HG03565 (cell line): ENCODE measurements around the gene KLHL13.
"Not testable (repeated sequence)": the region's sequence is repeated elsewhere in the genome, so short reads cannot be mapped to it uniquely, and the experiment has no call there.

Source experiments
- ATAC-seq: cut with Tn5 transposase; IDR thresholded peaks from one replicate; pipeline ENCODE4 v1.9.1; 2021; ENCODE audit warnings: mild to moderate bottlenecking, moderate library complexity; ENCODE audit not compliant: unreplicated experiment

The KLHL13 gene

DNA sequence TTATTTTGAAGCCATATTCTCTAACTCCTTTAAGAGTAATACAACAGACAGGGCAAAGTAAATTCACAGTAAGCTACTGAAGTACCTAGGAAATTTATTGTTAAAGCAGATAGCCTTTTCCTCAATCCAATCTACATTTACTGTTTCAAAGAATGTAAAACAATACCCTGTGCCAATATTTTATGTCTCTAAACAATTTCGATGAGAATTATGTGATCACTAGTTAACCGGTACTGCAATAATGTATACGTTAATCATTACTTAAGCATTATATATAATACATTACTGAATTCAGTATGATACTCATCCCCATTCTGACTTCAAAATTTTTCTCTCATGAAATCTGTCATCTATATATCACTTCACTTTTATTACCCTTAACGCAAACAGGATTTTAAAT is 28.5 kb downstream of the KLHL13 start:
- ATAC-seq: no peak

GRCh38 chrX:118074196-118074595 is 42.4 kb downstream of the KLHL13 start:
- ATAC-seq: no peak

GRCh38 chrX:118066867-118067515 is 49.6 kb downstream of the KLHL13 start:
- no peak for ATAC-seq

- ATAC-seq: peak; percentile 69
Observed at GRCh38 chrX:118062817-118063615, 53.6 kb downstream of the KLHL13 start.

GRCh38 chrX:118062048-118062789 is 54.4 kb downstream of the KLHL13 start:
- peak; percentile 52 for ATAC-seq

DNA sequence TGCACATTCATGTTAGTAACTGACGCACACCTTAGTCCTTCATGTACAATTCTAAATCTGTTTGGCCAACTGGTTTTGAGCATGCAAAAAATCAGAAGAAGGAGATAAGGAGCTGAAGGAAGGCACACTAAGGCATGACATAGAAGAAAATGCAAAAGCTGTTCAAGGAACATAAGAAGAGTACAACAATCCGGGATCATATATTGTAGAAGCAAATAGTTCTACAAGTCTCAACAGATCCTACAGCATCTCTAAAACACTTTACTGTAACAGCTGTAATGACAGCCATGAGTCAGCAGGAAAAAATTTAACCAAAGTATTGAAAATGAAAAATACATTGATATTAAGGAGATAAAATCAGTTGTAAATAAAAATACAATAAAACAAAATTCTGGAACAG is 57.7 kb downstream of the KLHL13 start:
- no peak for ATAC-seq

DNA sequence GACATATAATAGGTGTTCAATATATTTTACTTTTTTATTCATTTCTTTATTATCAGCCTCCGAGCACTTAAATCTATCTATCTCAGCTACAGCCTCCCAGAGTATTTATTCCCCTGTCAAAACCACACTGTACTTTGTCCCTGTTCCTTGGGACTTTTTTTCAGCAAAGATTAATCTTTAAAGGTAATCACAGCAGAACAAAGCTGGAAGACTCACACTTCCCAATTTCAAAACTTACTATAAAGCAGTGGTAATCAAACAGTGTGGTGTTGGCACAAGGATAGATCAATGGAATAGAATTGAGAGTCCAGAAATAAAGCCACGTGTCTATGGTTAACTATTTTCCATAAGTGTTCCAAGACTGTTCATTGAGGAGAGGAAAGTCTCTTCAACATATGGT is 59.7 kb downstream of the KLHL13 start:
- ATAC-seq: no peak

DNA sequence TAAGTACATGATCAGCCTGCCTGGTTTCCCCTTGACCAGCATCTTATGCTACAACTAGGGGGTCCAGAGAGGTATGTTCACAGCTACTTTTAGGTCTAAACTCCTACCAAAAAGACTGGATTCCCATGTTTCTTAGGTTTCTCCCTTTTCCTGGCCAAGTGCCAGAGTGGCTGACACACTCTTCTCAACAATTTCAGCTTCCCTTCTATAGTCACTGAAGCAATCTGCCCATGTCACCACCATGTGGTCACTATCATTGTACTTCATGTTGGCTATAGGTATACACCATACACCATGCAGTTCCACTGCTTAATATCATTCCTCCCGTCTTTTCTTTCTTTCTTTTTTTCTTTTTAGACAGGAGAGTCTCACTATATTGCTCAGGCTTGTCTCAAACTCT is 66.9 kb downstream of the KLHL13 start:
- no peak for ATAC-seq

GRCh38 chrX:118047446-118048186 is 69.0 kb downstream of the KLHL13 start:
- no peak for ATAC-seq

GRCh38 chrX:118039591-118039990 is 77.0 kb downstream of the KLHL13 start:
- ATAC-seq: no peak

DNA sequence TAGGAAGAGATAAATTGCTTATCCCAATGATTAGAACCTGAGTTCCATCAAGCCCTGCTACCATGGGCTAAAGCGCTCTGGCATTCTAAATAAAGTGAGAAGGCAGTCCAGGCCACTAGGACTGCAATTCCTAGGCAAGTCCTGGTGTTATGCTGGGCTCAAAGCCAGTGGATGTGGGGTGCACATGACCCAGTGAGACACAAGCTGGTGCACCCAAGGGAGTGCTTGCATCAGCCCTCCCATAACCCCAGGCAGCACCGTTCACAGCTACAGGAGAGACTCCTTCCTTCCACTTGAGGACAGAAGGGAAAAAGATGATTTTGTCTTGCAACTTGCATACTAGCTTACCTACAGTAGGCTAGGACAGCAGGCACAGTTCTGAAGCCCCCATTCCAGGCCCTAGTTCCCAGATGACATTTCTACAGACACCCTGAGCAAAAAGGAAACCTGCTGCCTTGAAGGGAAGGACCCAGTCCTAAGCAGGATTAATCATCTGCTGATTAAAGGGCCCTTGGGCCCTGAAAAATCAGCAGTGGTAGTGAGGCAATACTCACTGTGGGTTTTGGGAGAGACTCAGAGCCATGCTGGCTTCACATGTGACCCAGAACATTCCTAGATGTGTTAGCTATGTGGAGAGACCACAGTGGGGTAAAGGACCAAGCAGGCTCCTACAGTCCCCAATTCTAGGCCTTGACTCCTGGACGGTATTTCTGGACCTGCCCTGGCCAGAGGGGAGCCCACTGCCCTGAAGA is 77.8 kb downstream of the KLHL13 start:
- ATAC-seq: no peak

DNA sequence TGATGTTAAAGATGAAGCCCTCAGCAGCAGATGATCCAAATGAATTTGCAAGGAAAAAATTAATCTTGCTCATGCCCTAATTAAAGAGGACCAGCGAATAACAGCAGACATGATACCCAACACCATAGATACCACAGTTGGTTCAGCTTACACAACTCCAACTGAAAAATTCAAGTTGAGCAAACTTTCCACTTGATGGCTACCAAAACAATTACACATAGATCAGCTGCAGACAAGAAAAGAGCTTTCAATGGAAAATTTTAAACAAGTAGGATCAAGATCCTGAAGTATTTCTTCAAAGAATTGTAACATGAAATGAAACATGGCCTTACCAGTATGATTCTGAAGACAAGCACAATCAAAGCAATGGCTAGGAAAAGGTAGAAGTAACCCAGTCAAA is 90.0 kb downstream of the KLHL13 start:
- no peak for ATAC-seq

- ATAC-seq: no peak
Observed at GRCh38 chrX:118025226-118025625, 91.4 kb downstream of the KLHL13 start.

- ATAC-seq: no peak
Observed at GRCh38 chrX:118024482-118024881, 92.1 kb downstream of the KLHL13 start.

DNA sequence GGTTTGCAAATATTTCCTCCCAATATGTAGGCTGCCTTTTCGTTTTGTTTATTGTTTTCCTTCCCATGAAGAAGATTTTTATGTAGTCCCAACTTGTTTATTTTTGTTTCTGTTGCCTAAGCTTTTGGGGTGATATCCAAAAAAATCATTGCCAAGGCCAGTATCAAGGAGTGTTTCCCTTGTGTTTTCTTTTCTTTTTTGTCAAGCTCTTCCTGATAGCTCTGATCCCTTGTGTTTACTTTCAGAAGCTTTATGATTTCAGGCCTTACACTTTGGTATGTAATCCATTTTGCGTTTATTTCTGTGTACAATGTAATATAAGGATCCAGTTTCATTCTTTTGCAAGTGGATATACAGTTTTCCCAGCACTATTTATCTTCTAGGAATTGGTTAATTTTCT is 93.9 kb downstream of the KLHL13 start:
- ATAC-seq: no peak

DNA sequence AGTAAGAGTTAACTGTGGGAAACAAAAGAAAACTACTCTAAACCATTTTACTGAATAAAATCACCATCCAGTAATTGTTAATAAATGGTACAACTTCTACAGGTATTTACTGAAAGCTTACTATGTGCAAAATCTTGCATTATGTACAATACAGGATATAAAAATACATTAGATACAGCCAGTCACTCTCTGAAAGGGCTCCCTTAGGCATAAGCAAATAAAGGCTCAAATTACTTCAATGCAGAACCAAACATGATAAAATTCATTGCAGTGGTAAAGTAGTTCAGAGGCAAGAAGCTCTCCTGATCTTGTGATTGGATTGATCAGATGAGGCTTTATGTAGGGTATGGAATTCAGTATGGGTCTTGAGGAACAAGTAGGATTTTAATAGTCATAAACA is 100.2 kb downstream of the KLHL13 start:
- no peak for ATAC-seq

DNA sequence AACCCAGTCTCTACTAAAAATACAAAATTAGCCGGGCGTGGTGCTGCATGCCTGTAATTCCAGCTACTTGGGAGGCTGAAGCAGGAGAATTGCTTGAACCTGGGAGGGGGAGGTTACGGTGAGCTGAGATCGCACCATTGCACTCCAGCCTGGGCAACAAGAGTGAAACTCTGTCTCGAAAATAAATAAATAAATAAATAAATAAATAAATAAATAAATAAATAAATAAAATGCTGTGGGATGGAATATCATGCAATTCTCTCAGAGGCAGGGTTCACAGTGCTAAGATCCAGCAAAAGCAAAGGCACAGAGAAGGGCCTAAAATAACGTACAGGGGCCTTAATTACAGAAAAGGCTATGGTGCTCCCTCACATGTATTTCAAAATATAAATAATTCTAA is 114.2 kb downstream of the KLHL13 start:
- not testable (repeated sequence) for ATAC-seq

- no peak for ATAC-seq
Observed at GRCh38 chrX:118000518-118000917, 116.1 kb downstream of the KLHL13 start.

DNA sequence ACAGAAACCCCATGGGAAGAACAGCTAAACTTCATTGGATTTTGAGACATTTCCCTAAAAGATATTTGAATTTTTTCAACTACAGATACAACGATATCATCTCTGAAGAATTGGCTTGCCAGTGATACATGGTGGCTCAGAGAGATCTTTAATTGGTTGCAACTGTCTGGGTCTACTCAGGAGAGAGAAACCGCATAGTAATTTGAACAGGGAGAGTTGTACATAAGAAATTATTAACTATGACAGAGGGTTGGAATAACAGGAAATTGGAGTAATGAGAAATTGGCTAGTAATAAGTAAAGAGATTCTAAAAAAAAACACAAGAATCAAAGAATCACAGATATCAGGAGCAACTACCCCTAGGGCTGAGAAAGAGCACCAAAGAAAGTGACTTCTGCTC is 118.4 kb downstream of the KLHL13 start:
- ATAC-seq: no peak

DNA sequence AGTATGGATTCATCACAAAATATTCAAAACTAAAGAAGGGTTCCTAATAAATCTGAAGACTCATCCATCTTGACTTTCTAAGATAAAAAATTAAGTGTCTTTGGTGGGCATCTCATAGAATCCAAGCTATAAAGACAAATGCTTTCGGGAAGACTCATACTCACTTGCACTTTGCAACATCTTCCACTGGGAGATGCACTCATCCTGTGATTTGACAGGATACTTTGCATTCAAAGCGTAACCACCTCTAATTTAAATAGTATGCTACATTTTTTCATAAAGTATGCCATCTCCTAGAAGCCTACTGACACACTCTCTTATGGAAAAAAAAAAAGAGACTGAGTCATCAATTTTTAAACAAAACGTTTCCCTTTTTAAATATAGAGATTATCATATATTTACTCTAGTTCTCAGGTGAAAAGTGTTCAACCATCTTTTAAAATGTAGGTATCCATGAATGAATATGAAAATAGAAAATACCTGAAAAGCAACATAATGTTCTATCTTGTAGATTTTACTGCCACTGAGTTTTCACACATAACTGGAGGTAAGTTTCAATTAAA is 119.6 kb downstream of the KLHL13 start:
- no peak for ATAC-seq
